SH-SY5Y (cell line): ENCODE measurements around the gene CHD9.

Source experiments
- GATA2 ChIP-seq: IDR thresholded peaks from 2 replicates; pipeline ENCODE4 v1.6.1; 2011; ENCODE audit warnings: mild to moderate bottlenecking, low read depth, low read length
- GATA3 ChIP-seq: IDR thresholded peaks from 2 replicates; pipeline ENCODE4 v1.6.1; 2011; ENCODE audit warnings: low read depth, mild to moderate bottlenecking, low read length, moderate library complexity

CHD9 gene

DNA sequence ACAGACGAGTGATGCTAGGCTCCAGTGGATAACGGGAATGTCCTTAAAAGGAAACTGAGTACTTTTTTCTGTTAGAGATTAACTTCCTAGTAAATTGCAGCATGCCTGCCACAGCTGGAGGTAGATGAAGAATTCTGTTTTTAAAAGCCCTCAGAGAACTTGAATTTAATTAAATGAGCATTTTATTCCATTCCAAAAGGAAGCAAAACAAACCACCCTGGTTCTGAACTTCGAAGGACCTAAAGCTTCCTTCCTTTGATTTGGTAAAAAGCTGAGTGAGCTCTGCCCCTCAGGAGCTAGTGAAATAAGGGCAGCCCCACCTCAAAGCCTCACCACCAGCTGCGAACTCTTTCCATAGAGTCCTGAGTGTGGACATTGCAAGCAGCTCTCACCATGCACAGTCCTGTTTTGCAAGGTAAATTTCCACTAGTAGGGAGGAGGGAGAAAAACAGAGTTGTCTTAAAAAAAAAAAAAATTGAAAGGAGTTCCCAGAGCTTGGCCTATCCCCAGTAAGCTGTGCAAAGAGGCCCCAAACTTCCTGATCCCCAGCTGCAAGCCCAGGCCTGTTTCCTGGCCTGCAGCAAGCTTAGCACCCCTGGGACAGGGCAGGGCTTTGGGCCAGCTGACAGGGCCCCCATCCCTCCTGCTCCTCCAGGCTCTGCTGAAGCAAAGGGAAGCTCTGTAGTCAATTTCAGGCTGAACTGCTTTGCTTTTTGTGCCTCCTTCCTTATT lies 13.3 kb upstream of the CHD9 start:
- TF ChIP-seq GATA2 (no peak), GATA3 (no peak)

DNA sequence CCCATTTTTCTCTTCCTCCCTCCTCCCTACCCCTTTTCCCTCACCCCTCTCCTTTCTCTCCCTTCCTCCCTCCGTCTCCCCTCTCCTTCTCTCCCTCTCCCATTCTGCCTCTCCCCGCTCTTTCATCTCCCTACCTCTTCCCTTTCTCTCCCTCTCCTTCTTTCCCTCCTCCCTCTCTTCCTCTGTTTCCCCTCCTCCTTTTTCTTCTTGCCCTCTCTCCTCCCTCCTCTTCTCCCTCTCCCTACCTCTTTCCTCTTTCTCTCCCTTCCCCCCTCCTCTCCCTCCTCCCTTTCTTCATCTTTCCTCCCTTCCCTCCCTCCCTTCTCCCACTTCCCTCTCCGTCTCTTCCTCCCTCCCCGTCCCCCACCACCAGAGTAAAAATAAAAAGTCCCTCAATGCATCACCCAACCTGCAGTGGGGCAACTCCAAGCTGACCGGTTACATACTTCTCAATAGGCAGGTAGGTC lies 12.5 kb upstream of the CHD9 start:
- no peak for TF ChIP-seq GATA2

DNA sequence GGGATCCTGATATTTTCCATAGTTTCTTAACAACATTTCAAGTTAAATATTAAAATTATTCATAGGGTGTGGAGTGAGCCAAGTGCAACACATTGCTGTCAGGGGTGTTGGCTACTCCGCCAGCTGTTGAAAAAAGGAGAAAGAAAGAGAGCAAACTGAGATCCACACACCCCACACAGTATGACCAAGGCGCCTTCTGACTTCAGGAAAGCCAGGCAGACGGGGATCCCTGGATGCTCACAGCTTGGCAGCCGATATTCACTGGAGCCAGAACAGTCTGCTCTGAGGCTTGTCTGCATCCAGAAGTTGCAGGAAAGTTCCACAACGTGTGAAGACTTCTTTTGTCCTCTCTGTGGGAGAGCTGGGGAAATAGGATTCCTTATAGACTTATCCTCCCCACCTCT lies 11.4 kb upstream of the CHD9 start:
- TF ChIP-seq GATA3 (no peak), GATA2 (no peak)

DNA sequence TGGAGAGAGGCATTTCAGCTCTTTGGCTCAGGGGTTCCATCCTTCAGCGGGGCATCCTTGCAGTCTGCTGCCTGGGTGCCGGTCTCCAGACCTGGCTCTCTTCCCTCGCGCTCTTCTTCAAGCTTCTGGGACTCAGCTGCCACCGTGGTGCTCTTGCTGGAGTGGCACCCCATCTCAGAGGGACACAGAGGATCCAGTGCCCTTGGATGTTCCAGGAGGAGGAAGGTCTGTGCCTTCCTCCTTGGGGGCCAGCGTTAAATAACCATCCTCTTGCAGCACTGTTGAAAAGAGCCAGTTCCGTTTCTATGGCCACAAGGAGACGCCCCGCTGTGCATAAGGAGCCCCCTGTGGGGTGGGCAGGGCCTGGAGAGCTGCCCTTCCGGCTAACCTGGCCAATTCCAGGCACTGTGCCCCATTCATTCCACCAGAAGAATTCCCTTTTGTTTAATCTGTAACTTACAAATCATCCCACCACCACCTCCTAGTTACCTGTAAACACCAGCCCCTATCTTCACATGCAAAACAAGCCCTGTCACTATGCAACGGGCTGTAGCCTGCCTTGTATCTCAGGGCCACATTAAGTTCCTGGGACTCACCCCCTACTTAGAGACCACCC lies 10.7 kb upstream of the CHD9 start:
- TF ChIP-seq GATA3 (no peak), GATA2 (no peak)

DNA sequence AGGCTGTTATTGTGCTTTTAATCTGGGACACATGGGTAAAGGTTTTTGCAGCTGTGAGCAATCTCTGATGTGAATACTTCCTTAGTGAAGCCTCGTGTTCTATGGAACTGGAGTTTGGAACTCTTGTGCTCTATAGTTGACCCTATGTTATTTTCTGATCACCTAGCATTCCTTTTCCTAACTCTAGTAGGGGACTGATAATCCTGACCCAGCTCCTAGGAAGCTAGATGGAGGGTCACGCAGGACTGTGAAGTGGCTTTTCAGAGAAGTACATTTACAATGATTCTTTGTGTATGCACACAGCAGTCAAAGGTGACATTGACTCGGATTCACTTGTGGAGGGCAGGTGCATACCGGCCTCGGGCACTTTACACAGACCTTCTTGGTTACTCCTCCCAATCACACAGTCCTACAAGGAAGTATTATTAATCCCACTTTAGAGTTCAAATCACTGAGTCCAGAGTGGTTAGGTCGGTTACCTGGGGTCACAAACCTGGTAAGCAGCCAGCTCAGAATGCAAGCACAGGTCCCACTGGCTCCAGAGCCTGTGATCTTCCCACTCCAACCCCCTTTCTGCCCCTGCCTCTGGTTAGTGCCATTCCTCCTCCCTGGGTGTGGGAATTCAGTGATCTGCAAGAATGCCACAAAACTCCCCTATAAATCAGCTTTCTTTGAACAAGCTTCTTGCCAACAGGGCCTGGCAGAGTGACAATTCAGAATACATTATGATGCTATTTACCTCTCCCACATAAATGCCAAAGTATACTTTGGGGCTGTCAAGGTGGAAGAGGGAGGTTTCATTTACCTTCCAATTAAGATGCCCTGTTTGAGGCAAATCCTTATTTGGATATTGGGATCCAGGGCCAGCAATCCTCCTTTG lies 9.2 kb upstream of the CHD9 start:
- TF ChIP-seq GATA2 (no peak), GATA3 (no peak)

DNA sequence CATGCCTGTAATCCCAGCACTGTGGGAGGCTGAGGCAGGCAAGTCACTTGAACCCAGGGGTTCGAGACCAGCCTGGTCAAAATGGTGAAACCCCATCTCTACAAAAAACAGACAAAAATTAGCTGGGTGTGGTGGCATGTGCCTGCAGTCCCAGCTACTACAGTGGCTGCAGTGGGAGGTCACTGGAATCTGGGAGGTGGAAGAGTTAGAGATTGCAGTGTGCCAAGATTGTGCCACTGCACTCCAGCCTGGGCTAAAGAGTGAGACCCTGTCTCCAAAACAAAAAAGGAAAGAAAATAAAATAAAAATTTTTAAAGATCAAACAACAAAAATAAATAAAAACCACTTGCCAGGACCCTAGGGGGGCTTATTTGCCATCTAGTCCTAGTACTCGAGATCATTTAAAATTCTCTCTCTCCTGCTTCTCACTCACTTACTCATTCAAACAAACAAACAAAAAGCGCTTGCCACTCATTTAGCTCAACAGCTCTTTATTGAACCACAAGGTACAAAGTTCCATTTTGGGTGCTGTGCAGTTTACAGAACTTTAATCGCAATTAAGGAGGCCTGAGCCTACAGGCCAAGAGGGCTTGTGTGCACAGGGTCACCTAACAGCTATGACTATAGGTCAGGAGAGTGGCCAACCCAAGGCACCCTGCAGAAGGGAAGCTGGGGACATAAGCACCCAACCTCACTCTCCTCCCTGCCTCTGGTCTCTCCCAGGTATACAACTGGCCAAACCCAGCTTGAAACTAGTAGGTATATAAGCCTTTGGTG lies 6.5 kb upstream of the CHD9 start:
- TF ChIP-seq GATA2 = no peak
- TF ChIP-seq GATA3 = no peak

DNA sequence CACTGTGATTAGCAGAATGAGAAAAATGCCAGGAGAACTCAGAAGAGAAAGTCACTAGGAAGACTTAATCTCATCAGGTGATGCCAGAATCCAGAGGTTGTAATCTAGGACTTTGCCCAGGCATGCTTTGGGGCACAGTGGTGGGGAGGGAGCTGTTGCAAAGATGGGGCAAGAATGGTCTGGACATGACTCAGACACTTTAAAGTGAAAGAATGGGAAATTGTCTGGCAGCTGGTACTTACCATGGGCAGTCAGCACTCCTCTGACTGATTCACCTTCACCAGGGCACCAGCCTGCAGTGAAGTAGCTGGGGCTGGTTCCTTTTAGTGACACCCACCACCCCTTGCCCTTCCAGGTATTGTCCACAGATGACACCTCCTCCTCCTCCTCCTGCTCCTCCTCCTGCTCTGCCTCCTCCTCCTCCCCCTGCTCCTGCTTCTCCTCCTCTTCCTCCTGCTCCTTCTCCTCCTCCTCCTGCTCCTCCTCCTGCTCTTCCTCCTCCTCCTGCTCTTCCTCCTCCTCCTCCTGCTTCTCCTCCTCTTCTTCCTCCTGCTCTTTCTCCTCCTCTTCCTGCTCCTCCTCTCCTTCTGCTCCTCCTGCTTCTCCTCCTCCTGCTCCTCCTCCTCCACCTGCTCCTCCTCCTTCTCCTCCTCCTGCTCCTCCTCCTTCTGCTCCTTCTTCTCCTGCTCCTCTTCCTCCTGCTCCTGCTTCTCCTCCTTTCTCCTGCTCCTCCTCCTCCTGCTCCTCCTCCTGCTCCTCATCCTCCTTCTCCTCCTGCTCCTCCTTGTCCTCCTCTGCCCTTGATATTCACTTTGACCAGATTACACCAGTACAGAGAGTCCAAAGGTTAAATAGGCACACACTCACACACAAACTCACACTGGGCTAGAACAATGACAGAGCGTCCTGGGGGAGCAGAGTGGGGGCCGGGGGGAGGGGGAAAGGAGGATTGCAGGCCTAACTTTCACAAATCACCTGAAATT lies 2.0 kb upstream of the CHD9 start, which contains the start of gene CHD9NB:
TSS of gene CHD9NB (minus strand) at position 379 of the 983 bp plus-strand sequence. CDS start 8,739 bp downstream, outside the sequence.
- TF ChIP-seq GATA2 (no peak), GATA3 (no peak)

DNA sequence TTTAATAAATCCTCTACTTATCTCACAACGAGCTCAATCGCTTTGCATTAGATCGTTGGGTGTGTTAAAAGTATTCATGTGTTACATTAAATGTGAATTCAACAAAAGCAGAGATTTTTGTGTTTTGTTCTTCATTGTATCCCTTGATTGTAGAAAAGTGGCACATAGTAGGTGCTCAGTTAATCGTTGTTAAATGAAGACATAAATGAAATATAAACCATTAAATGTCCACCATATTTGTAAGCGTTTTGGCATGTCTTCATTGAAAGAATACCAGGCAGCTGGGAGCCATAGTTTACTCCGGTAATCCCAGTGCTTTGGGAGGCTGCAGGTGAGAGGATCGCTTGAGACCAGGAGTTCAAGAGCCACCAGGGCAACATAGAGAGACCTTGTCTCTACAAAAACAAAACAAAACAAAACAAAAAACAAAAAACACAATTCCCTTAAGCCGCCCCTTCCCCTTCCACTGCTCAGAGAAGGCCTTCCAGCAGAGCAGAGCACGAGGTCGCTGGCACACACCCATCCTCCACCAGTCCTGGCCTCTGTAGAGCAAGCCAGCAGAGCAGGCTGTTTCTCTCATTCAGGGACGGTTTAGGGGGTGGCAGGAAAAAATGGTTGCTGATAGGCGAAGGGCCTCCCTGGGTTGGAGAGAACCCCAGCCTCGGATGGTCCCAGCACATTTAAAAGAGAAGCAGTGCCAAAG lies 673 bp upstream of the CHD9 start:
- no peak for TF ChIP-seq GATA2
- no peak for TF ChIP-seq GATA3

DNA sequence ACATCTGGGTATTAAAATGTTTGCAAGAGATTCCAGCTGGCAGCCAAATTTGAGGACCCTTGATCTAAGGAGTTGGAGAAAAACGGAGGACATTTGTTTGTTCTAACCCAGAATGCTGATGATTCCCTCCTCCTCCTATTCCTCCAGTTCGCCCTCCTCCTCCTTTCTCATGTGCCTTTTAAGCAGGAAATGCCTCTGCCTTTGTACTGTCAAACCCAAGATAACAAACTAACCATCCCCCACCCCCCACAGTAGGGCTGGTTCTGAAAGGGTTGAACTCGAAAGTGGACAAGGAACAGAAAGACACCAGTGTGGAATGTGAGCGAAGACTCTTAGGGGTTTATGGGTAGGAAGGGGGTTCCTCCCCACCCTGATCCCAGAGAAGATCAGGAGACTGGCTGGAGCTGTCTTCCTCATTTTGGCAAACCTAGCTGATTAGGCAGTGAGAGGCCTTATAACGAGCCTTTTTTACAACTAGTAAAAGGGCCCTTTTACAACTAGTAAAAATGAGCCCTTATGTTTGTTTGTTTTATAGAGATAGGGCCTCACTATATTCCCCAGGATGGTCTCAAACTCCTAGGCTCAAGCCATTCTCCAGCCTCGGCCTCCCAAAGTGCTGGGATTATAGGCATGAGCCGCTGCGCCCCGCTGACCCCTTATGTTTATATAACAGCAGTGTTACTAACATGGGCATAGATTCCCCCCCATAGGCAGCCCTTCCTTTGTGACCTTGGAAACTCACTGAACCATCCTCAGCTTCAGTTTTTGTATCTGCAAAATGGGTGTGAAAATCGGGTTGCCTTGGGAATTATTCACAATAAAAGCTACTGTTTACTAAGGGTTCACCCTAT lies 975 bp downstream of the CHD9 start:
- TF ChIP-seq GATA2 (no peak), GATA3 (no peak)

DNA sequence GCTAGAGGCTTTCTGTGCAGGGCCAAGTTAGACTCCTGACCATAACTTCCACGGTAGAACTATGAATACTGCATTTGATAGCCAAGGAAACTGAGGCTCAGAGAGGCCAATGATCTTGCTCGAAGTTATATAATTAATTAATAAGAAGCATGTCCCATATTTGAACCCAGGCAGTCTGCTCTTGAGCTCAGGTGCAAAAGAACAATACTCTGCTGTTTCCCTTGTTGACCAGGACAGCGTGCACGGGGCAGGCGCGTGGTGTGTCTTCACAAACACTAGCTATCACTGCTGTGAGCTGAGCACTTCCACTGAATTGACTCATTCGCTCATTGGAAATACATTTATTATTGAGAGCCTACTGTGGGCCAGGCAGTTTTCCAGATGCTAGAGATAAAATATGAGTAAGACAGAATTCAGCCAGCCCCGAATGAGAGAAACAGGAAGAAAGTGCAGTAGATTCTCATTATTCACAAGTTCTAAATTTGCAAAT lies 1.6 kb downstream of the CHD9 start:
- no peak for TF ChIP-seq GATA3
- TF ChIP-seq GATA2 = no peak

DNA sequence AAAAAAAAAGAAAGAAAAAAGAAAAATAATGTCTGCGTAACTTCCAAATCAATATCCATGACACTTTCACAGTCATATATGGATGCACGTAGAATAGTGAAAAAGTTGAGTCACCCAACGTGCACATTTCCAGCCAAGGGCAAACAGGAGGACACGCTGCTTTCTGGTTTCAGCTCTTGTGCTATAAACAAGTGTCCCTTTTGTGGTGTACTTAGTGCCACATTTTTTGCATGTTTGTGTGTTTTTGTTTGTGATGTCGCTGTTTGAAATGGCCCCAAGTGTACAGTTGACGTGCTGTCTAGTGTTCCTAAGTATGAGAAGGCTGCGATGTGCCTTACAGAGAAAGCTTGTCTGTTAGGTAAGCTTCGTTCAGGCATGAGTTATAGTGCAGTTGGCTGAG lies 2.9 kb downstream of the CHD9 start:
- no peak for TF ChIP-seq GATA3
- TF ChIP-seq GATA2 = no peak
